Measurements from ENCODE around the gene MYL12A.

The MYL12A gene

DNA sequence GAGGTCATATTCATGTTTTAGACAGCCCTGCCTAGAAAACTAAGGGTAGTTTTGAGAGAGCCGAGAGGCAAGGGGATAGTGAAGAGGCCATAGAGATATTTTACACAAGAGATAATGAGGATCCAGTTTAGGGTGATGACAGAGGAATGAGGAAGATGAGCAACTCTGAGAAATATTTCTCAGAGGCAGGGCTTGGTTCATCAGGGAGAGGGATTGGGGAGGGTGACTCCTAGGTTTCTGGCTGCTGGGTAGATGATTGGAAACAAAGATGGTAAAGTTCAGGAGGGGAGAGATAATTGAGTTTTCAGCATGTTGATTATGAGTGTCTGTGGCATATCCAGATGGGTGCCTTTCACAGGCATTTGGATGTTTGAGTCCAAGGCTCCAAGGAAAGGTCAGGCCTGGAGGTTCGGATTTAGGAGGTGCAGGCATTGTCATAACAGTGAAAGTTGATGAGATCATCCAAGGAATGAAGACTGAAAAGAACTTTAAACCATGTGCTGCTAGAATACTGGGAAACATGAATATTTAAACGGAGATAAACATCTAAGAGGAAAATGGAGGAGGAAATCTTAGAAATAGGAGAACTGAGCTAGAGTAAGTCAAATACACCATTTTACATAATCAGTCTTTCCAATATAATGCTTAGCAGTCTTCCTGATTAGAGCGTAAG is 21.8 kb downstream of the MYL12A start:
- TF ChIP-seq POLR2AphosphoS5 (IDR thresholded peaks at IDR 0.05; ENCODE audit: low read depth, low read length) = no peak

DNA sequence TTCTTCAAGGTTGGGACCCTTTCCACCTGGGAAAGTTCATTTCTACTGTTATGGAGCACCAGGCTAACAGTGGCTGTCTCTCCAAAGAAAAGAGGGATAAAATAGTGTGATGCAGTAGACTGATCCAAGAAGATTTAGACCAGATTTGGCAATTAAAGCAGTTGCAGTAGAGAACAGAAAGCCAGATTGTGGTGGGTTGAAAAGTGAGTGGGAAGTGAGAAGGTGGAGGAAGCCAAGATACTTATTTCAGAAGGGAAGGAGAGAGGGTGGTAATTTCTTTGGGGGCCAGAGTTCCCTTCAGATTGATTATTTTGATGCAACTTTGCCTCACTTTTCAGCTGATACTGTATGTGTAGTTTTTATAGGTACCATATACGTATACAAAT is 22.3 kb downstream of the MYL12A start:
- TF ChIP-seq, protein P1, sequence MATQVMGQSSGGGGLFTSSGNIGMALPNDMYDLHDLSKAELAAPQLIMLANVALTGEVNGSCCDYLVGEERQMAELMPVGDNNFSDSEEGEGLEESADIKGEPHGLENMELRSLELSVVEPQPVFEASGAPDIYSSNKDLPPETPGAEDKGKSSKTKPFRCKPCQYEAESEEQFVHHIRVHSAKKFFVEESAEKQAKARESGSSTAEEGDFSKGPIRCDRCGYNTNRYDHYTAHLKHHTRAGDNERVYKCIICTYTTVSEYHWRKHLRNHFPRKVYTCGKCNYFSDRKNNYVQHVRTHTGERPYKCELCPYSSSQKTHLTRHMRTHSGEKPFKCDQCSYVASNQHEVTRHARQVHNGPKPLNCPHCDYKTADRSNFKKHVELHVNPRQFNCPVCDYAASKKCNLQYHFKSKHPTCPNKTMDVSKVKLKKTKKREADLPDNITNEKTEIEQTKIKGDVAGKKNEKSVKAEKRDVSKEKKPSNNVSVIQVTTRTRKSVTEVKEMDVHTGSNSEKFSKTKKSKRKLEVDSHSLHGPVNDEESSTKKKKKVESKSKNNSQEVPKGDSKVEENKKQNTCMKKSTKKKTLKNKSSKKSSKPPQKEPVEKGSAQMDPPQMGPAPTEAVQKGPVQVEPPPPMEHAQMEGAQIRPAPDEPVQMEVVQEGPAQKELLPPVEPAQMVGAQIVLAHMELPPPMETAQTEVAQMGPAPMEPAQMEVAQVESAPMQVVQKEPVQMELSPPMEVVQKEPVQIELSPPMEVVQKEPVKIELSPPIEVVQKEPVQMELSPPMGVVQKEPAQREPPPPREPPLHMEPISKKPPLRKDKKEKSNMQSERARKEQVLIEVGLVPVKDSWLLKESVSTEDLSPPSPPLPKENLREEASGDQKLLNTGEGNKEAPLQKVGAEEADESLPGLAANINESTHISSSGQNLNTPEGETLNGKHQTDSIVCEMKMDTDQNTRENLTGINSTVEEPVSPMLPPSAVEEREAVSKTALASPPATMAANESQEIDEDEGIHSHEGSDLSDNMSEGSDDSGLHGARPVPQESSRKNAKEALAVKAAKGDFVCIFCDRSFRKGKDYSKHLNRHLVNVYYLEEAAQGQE (IDR thresholded peaks at IDR 0.05; ENCODE audit: insufficient read depth in 1 of 2, low read depth in 2 of 2, low read length in 2 of 2) = no peak
- TF ChIP-seq SIN3A (IDR thresholded peaks at IDR 0.05; ENCODE audit: borderline replicate concordance, insufficient read depth, low read length) (no peak), POLR2AphosphoS5 (IDR thresholded peaks at IDR 0.05; ENCODE audit: low read depth, low read length) (no peak), FOXP2 (optimal IDR thresholded peaks at IDR 0.05; ENCODE audit: borderline replicate concordance, extremely low read depth, extremely low read length, insufficient read depth) (no peak), TAF1 (IDR thresholded peaks at IDR 0.05; ENCODE audit: borderline replicate concordance, insufficient read depth, low read length) (no peak)

DNA sequence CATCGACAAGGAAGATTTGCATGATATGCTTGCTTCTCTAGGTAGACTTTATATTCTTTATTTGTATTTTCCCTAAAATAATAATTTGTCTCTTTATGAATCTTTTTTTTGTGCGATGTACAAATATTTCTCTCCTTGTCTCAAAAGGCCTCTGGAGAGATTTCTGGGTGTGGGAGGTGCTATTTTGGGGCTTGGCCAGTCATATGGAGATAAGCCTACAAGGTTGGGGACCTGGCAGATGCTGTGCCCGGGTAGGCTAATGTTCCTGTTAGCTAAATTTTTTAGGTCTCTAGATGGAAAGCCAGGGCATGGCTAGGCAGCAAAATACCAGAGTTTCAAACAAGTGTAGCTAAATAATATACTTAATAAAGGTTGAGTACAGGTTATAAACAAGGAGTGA is 25.4 kb downstream of the MYL12A start:
- TF ChIP-seq, protein P1 (IDR thresholded peaks at IDR 0.05; ENCODE audit: insufficient read depth in 1 of 2, low read depth in 2 of 2, low read length in 2 of 2) = no peak
- TF ChIP-seq FOXP2 (optimal IDR thresholded peaks at IDR 0.05; ENCODE audit: borderline replicate concordance, extremely low read depth, extremely low read length, insufficient read depth) = no peak
- no peak for TF ChIP-seq SIN3A (IDR thresholded peaks at IDR 0.05; ENCODE audit: borderline replicate concordance, insufficient read depth, low read length)
- TF ChIP-seq POLR2AphosphoS5 (IDR thresholded peaks at IDR 0.05; ENCODE audit: low read depth, low read length) = no peak
- no peak for TF ChIP-seq TAF1 (IDR thresholded peaks at IDR 0.05; ENCODE audit: borderline replicate concordance, insufficient read depth, low read length)

- TF ChIP-seq POLR2AphosphoS5 (IDR thresholded peaks at IDR 0.05; ENCODE audit: low read depth, low read length) = peak; percentile 27; the same call in 1 of the 2 replicates
- TF ChIP-seq, protein P1 (IDR thresholded peaks at IDR 0.05; ENCODE audit: insufficient read depth in 1 of 2, low read depth in 2 of 2, low read length in 2 of 2) = no peak
Measured at GRCh38 chr18:3279201-3280185, 31.9 kb downstream of the MYL12A start.

- TF ChIP-seq FOXP2 (optimal IDR thresholded peaks at IDR 0.05; ENCODE audit: borderline replicate concordance, extremely low read depth, extremely low read length, insufficient read depth) = no peak
Measured at GRCh38 chr18:3281456-3282400, 34.1 kb downstream of the MYL12A start.
